Neuron (in vitro differentiated cells): ENCODE data around the gene SORL1.

Experiments used
- H2AFZ ChIP-seq: one replicate; pipeline ENCODE4 v1.6.1; 2013; ENCODE audit warnings: low read depth, mild to moderate bottlenecking, inconsistent platforms, low read length, moderate library complexity
- H3K27me3 ChIP-seq: one replicate; pipeline ENCODE4 v1.6.1; 2013; ENCODE audit warnings: low read length; ENCODE audit not compliant: insufficient read depth
- H3K36me3 ChIP-seq: one replicate; pipeline ENCODE4 v1.6.1; 2013; ENCODE audit warnings: low read length; ENCODE audit not compliant: insufficient read depth
- H3K4me1 ChIP-seq: one replicate; pipeline ENCODE4 v1.6.1; 2013; ENCODE audit warnings: low read length; ENCODE audit not compliant: insufficient read depth
- H3K4me3 ChIP-seq: 2 replicates; pipeline ENCODE4 v1.5.1; 2013; ENCODE audit warnings: mild to moderate bottlenecking, low read length, moderate library complexity
- H3K9me3 ChIP-seq: one replicate; pipeline ENCODE4 v1.6.1; 2013; ENCODE audit warnings: low read length

SORL1 gene

GRCh38 chr11:121606354-121606753, 154.2 kb downstream of the SORL1 start:
- Histone ChIP-seq H3K4me3 (no peak overlapping the region), H3K9me3 (no peaks in the 10 kb centered on the region), H3K27me3 (no peaks in the 10 kb centered on the region), H3K36me3 (peaks cover 59% of the 10 kb centered on the region), H2AFZ (no peak overlapping the region), H3K4me1 (no peaks in the 10 kb centered on the region)

DNA sequence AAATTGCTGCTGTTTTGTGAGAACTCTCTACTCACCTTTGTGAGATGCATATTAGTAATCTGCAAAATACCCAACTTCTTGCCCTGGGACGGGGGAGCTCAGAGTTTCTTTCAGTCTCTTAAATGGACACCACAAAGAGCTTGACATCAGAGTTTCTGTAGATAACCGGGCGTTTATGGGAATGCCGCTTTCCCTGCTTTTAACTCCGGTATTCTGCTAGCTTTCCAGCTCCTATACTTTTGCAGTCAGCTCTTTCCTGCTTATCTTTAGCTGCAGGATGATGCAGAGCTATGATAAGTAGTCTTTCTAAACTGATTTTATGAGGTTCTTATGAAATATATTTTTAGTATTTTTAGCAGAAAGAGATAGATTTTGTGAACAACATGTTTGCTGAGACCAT, 155.2 kb downstream of the SORL1 start:
- H3K27me3 ChIP-seq: no peaks in the 10 kb centered on the region
- H3K4me1 ChIP-seq: no peaks in the 10 kb centered on the region
- no peak overlapping the region for H2AFZ ChIP-seq
- H3K9me3 ChIP-seq: no peaks in the 10 kb centered on the region
- H3K4me3 ChIP-seq: no peak overlapping the region
- peaks cover 63% of the 10 kb centered on the region for H3K36me3 ChIP-seq

- Histone ChIP-seq H3K4me3 (no peak overlapping the region), H3K4me1 (no peaks in the 10 kb centered on the region), H3K27me3 (no peaks in the 10 kb centered on the region), H3K36me3 (peaks cover 69% of the 10 kb centered on the region), H2AFZ (no peak overlapping the region), H3K9me3 (no peaks in the 10 kb centered on the region)
These were observed 156.5 kb downstream of the SORL1 start for GRCh38 chr11:121608545-121609098.

- H3K4me1 ChIP-seq: no peaks in the 10 kb centered on the region
- no peak overlapping the region for H2AFZ ChIP-seq
- H3K4me3 ChIP-seq: no peak overlapping the region
- H3K27me3 ChIP-seq: no peaks in the 10 kb centered on the region
- H3K9me3 ChIP-seq: no peaks in the 10 kb centered on the region
- peaks cover 75% of the 10 kb centered on the region for H3K36me3 ChIP-seq
These were observed 158.6 kb downstream of the SORL1 start for GRCh38 chr11:121610706-121611105.

GRCh38 chr11:121611242-121611641, 159.1 kb downstream of the SORL1 start:
- no peak overlapping the region for H3K4me3 ChIP-seq
- no peaks in the 10 kb centered on the region for H3K9me3 ChIP-seq
- peaks cover 75% of the 10 kb centered on the region for H3K36me3 ChIP-seq
- H3K27me3 ChIP-seq: no peaks in the 10 kb centered on the region
- no peaks in the 10 kb centered on the region for H3K4me1 ChIP-seq
- H2AFZ ChIP-seq: no peak overlapping the region

DNA sequence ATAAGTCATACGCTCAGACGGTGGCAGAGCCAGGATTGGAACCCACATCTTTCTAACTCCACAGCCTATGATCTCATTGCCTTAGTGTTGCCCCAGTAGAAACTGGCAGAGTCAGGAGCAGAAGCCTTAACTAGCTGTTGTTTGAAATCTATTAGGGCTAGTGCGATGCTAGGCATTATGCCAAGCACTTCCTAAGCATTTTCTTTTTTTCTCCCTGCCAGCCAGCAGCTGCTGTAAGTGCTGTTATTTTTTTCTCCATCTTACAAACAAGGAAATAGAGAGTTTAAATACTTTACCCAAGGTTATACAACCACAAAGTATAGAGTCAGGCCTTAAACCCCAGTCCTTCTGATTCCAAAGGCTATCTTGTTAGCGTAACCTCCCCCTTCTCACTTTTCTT, 161.6 kb downstream of the SORL1 start:
- H2AFZ ChIP-seq: no peak overlapping the region
- H3K4me3 ChIP-seq: no peak overlapping the region
- peaks cover 64% of the 10 kb centered on the region for H3K36me3 ChIP-seq
- no peaks in the 10 kb centered on the region for H3K9me3 ChIP-seq
- H3K4me1 ChIP-seq: no peaks in the 10 kb centered on the region
- H3K27me3 ChIP-seq: no peaks in the 10 kb centered on the region

- H2AFZ ChIP-seq: no peak overlapping the region
- no peaks in the 10 kb centered on the region for H3K4me1 ChIP-seq
- H3K9me3 ChIP-seq: no peaks in the 10 kb centered on the region
- no peaks in the 10 kb centered on the region for H3K27me3 ChIP-seq
- H3K4me3 ChIP-seq: no peak overlapping the region
- peaks cover 67% of the 10 kb centered on the region for H3K36me3 ChIP-seq
These were observed 162.6 kb downstream of the SORL1 start for GRCh38 chr11:121614636-121615240.

- Histone ChIP-seq H3K9me3 (no peaks in the 10 kb centered on the region), H3K4me3 (no peak overlapping the region), H3K36me3 (peaks cover 66% of the 10 kb centered on the region), H2AFZ (no peak overlapping the region), H3K27me3 (no peaks in the 10 kb centered on the region), H3K4me1 (no peaks in the 10 kb centered on the region)
These were observed 163.4 kb downstream of the SORL1 start for GRCh38 chr11:121615501-121615900.

DNA sequence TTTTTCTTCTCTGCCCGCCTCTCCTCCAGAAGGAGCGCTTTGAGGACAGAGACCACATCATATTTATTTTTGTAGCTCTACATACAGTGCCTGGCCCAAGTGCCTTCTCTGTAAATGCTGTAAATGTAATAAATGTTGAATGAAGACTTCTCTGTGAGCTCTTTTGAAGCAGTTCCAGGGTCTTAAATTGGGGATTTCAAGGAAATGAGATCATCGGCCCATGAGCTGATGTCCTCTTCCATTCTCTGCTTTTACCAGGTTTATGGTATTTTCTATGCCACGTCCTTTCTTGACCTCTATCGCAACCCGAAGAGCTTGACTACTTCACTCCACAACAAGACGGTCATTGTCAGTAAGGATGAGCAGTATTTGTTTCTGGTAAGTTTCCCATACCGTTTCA, 166.4 kb downstream of the SORL1 start:
- H3K9me3 ChIP-seq: no peaks in the 10 kb centered on the region
- no peaks in the 10 kb centered on the region for H3K27me3 ChIP-seq
- no peak overlapping the region for H3K4me3 ChIP-seq
- H2AFZ ChIP-seq: no peak overlapping the region
- peaks cover 66% of the 10 kb centered on the region for H3K36me3 ChIP-seq
- H3K4me1 ChIP-seq: no peaks in the 10 kb centered on the region

GRCh38 chr11:121625777-121626506, 173.8 kb downstream of the SORL1 start:
- no peak overlapping the region for H3K4me3 ChIP-seq
- H2AFZ ChIP-seq: no peak overlapping the region
- H3K36me3 ChIP-seq: peaks cover 48% of the 10 kb centered on the region
- no peaks in the 10 kb centered on the region for H3K4me1 ChIP-seq
- no peaks in the 10 kb centered on the region for H3K9me3 ChIP-seq
- no peaks in the 10 kb centered on the region for H3K27me3 ChIP-seq

DNA sequence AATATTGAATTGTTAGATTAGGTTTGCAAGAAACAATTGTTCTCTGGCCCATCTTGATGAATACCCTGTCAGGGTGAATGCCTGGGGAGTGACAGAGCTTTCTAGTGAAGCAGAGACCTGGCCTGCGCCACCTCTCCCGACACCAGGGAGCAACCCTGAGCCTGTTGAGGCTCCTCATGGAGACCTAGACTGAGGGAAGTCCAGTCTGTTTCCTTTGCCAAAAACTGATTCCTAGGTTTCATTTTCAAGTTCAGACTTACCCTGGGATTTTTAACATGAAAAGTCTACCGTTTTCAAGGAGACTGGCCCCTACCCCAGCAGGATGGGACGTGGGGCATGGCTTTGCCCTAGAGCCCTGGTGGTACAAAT, 174.4 kb downstream of the SORL1 start:
- H3K4me1 ChIP-seq: no peaks in the 10 kb centered on the region
- no peak overlapping the region for H2AFZ ChIP-seq
- H3K9me3 ChIP-seq: no peaks in the 10 kb centered on the region
- no peak overlapping the region for H3K4me3 ChIP-seq
- no peaks in the 10 kb centered on the region for H3K27me3 ChIP-seq
- H3K36me3 ChIP-seq: peaks cover 43% of the 10 kb centered on the region

DNA sequence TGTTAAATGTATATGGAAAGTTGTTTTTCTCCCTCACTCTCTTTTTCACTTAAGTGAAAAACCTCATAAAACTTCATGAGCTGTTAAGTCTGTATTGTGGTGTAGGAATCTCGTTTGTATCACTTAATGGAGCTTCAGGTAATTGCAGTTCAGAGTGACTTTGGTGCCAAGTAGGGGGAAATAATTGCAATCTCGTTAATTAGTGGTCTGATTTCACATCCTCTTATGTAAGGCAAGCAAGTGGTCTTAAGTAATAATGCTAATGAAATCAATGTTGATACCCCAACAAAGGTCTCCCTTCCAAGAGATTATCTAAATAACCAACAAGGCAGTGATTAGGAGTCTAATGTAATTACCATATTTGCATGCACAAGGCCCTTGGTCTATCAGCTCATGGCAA, 174.9 kb downstream of the SORL1 start:
- no peaks in the 10 kb centered on the region for H3K4me1 ChIP-seq
- H3K27me3 ChIP-seq: no peaks in the 10 kb centered on the region
- H3K9me3 ChIP-seq: no peaks in the 10 kb centered on the region
- H3K36me3 ChIP-seq: peaks cover 39% of the 10 kb centered on the region
- H3K4me3 ChIP-seq: no peak overlapping the region
- no peak overlapping the region for H2AFZ ChIP-seq

DNA sequence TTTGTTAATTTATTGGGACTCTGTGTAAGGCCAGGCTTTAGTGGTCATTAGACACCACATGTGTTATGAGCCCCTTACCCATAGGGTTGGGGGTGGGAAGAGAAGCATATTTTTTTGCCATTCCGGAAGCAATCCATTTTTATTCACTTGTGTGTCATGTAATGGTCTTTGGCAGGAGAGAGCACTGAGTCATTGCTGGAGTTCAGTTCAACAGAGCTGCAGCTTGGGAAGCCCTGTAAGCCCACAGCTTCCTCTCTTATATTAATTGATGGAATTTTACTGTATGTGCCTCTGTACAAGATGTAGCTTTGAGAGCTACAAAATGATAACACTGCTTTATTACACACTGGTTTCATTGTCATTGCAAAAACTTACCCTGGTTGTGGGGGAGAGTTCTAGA, 177.9 kb downstream of the SORL1 start:
- Histone ChIP-seq H3K27me3 (no peaks in the 10 kb centered on the region), H2AFZ (no peak overlapping the region), H3K4me3 (no peak overlapping the region), H3K4me1 (no peaks in the 10 kb centered on the region), H3K36me3 (peaks cover 30% of the 10 kb centered on the region), H3K9me3 (peaks cover 3% of the 10 kb centered on the region)
